Measurements from ENCODE around the gene MAGI1. TPM values are rescaled to one million over a fixed set of nuclear protein-coding genes. Genes with fewer than 3 reads are reported as not detected.

Gene MAGI1
- total RNA-seq, 1 donor from 2014 or later: 0.48 TPM

DNA sequence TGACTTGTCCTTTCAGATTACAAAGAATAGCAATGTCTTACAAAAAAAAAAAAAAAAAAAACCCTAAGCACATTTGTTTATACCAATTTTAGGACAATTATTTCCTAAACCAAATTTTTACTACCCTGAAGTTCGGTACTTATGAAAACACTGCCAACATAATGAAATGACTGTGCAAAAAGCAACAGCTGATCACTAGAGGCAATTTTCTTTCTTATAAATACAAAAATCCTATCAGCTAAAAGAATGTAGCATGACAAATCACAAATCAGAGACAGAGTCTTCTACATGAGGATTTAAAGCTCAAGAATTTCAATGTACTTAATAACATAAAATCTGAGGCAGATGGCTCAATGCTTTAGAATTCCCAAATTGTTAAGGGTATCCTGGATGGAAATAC, 191.8 kb downstream of the MAGI1 start:
- intact Hi-C loops (cut with micrococcal nuclease): no loop called here

DNA sequence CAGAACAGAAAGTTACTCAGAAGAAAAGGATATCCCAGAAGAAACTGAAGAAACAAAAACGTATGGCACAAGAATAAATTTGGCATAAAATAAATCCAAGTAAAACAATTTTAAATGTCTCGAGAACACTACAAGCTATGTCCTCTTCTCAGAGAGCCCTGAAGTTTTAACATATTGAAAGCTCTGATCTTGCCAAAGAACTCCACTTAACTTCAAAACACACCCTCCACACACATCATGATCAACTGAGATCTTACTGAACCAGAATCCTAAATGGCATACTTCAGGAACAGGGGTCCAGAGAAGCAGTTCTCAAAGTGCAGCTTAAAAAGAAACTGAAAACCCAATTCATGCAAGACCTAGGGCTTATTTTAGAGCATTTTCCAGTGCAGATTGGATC, 194.3 kb downstream of the MAGI1 start:
- intact Hi-C loops (cut with micrococcal nuclease): no loop called here

DNA sequence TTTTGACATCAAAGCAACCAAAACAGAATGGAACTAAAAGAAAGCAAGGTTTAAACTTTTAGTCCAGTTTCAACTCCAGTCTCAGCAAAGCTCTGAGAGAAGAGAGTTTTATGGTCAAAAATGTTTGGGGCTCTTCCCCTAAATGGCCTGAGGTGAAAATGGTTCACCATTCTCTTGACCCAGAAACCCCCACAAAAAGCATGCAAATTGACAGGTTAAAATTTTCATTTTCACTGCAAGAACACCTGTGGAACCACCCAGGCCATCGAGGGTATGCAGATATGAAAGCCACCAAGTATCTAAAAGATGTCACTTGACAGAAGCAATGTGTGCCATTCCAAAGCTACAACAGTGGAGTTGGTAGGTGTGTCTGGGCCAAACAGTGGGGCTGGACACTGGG, 195.0 kb downstream of the MAGI1 start:
- intact Hi-C loops (cut with micrococcal nuclease): no loop called here

DNA sequence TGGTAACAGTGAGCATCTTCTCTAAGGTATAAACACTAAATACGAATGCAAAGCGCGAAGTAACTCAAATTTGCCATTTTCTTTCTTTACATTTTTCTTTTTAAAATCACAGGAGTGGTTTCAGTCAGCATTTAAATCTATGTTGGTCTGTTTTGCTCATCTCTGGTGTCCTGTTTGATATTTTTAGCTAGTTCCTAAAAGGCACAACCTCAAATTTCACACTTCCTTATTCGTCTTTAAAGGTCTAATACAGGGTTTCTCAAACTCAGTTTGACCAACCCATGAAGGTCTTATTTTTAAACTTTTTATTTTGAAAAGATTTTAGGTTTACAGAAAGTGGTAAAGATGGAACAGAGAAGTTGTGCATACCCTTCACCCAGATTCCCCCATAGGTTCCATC, 201.1 kb downstream of the MAGI1 start:
- intact Hi-C loops (cut with micrococcal nuclease): no loop called here

DNA sequence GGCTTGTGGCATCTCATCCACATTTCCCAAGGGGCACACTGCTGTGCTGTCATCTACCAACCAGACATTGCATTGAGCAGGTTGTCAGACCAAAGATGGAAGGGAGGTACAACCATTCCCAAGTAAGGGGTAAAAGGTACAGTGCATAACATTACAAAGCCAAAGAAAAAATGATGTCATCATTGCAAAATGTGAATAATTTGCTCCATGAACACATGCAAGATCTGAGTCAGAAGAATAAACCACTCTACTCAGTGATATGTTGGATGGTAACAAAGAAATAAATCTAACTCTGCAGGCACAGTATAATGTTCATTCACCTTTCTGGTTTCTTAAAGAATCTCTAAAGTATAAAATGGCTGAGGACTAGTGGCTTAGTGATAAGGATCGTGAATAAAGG, 202.7 kb downstream of the MAGI1 start:
- intact Hi-C loops (cut with micrococcal nuclease): no loop called here

DNA sequence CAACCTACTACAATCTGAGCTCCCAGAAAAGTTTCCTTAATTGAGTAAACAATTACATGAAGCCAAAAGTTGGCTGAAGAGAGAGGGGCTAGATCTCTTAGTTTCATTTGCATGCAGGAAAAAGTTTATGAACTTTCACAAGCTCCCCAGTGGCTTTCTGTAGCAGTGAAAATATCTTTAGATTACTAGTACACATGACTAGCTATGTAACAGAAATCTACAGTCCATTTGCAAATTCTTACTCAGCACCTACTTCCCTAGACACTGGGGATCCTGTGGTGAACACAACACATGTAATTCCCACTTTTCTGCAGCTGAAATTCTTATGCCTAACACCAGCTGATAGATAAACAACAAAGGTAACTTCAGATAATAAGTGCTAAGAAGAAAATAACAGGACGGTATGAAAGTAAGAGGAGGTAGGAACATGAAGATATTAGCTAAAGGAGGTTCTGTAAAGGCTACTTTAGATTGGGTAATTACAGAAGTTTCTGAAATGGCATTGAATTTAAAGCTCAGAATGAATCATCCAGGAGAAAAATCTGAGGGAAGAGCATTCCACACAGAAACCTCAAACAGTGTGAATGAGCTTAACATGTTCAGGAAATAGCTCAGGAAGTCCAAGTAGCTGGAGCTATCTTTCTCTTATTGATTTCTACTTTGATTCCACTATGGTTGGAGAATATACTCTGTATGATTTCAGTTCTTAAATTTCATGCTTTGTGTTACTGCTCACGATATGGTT, 204.8 kb downstream of the MAGI1 start:
- intact Hi-C loops (cut with micrococcal nuclease): no loop called here

DNA sequence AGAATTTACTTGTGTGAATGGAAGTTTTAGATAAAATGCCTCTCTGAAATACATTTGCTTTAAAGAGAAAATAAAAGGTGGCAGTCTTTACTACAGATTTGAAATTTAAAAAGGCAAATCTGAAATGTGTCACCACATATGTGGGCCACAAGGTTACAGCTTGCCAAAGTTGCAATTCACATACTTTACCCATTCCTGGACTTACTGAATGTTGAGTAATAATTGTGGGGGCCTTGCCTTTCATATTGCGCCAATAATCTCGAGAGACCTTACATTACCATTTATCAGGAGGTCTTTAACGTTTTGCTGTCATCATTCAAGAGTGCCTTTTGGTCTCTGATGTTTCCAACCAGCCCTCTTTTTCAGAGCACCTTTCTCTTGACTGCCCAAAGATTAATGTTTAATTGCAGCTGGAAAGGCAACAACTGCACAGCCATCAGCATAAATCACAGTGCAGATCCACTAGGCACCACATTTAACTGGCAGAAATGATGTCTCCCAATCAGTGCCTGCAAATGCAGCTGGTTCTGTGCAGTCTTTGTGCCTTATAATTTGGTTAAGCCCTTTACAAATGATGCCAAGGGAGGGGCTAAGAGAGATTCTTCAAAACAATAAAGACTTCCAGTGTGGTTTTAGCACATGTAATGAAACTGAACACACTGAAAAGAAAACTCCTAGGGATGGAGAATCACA, 206.8 kb downstream of the MAGI1 start:
- intact Hi-C loops (cut with micrococcal nuclease): no loop called here

DNA sequence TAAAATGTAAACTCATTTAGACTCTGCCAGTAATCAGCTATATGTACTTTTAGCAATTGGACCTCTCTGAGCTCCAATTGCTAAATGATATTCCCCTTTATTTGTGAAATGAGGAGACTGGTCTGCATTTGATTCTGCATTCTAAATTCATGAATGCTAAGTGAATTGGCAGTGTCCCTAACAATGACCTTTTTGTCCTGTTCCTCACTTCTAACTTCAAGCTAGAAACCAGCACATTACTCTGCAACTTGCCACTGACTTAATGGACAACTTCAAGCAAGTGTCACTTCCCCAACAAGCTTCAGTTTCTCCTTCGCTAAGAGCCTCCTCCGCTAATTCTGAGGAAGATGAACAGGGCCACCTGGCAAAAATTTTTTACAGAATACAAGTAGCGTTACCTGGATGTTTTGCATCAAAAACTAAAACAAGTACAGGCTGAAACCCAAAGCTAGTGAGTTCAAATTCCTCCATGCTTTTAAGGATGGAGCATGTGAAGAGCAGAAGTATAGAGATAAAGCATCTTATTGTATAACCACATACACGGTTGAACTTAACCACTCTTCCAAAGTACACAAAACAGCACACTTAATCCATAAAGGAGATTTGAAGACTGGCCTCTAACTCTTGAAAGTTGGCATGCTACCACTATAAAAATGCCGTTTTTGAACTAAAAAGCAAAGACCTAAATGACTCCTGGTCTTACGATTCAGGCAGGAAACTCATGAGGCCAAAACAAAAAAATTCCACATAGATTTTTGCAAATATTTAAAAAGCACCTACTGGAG, 207.6 kb downstream of the MAGI1 start:
- intact Hi-C loops (cut with micrococcal nuclease): no loop called here

DNA sequence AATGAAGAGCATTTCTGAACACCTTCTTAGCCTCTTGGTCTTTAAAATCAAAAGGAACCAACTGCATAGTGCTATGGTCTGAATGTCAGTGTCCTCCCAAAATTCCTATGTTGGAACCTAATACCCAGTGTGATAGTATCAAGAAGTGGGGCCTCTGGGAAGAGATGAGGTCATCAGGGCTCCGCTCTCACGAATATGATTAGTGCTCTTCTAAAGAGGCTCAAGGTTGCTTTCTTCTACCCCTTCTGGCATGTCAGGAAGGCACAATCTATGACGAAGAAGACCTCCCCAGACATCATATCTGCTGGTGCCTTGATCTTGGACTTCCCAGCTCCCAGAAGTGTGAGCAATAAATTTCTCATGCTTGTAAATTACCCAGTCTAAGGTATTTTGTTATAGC, 209.5 kb downstream of the MAGI1 start:
- intact Hi-C loops (cut with micrococcal nuclease): no loop called here

DNA sequence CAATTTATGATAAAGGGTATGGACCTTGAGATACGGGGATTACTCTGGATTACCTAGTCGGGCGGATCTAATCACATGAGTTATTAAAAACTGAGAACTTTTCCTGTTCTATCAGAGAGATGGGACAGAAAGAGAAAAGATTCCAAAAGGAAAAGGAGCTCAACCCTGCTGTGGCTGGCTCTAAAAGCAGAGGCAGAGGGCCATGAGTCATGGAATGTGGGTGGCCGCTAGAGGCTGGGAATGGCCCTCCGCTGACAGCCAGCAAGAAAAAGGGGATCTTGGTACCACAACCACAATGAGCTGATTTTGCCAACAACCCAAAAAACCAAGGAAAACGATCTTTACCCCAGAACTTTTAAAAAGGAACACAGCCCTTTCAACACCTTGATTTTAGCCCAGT, 210.0 kb downstream of the MAGI1 start:
- intact Hi-C loops (cut with micrococcal nuclease): no loop called here

DNA sequence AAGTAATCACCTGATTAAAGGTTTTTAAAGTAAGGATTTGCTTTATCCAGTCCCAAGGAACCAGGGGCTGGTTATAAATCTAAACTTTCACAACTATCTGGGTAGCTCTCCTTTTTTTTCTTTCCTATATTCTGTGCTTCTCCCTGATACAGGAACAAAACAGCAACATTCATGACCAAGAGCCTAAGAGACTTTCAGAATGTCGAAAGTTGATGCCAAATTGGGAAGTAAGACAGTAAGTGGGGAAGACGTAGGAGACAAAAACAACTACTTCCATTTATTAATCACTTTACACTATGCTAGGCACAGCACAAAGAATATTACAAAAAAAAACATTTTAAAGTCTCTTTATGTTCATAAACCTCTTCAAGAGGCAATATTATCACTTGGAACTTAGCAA, 211.6 kb downstream of the MAGI1 start:
- intact Hi-C loops (cut with micrococcal nuclease): no loop called here

DNA sequence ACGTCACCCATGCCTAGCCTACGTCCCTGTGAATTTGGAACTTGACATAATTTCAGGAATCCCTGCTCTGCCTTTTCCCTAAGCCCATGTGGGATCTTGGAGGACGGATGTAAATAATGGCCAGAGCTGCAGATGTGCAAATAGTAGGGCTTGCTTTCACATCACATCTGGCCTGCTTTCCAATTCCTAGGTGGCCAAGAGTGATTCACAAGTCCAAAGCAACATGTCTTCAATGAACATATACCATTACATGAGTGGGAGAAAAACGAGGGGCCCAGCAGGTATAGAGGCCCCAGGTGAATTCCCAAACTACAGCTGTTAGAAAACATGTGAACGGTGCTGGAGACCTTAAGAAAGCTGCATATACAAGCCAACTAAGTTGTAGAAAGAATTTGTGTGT, 214.6 kb downstream of the MAGI1 start:
- intact Hi-C loops (cut with micrococcal nuclease): no loop called here

DNA sequence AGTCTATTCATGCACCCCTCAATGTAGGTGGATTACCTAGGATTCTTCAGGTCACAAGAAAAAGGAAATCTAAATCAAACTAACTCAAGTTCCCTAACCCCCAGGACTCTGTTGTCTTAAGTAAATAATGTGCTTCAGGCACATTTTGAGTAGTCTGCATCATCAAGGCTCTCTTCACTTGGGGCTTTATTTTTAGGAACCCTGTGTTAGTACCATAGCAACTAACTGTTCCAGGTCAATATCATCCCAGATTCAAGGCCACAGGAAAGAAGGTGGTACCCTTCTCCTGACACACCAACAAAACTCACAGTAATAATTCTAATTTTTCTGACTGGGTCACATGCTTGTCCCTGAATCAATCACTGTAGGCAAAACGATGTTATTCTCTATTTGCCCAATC, 218.1 kb downstream of the MAGI1 start:
- intact Hi-C loops (cut with micrococcal nuclease): no loop called here

DNA sequence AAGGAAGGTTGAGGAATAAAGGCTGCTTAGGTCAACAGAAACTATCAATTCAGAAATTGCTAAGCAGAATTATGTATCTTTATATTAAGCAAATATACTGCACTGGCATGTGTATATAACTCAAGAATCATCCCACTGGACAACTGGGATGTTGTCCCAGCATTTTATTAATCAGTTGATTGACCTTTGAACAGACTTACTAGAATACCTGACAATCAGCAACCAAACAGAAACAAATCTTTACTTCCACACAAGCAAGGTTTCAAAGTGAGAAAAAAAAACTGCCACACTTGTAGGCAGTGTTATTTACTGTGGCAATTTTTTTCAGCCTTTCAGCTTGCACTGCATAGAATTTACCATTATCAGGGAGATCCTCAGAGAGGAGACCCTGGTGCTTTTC, 218.8 kb downstream of the MAGI1 start:
- intact Hi-C loops (cut with micrococcal nuclease): no loop called here

DNA sequence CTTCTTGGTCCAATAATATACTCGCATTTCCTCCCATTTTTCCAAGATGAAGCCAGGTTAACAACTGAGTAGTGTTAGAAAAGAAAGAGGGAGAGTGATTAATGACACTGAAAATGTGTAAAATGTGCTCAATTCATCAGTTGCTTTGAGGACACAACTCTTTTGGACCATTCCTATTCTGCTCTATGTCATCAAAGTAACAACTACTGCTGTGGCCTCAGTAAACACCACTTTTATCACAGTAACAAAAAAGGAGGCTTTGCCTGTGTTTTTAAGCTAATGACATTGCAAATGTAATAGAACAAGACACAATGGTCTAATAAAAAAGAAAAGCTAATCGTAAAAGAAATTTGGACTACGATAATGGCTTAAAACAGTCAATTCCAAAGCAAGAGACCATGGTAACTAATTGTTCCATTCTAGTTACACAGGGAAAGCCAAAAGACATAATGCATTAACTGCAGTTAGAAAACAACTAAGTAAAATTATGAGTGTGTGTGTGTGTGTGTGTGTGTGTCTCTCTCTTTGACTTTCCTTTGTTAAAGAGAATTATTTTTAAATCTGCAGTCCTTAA, 221.1 kb downstream of the MAGI1 start:
- intact Hi-C loops (cut with micrococcal nuclease): no loop called here

DNA sequence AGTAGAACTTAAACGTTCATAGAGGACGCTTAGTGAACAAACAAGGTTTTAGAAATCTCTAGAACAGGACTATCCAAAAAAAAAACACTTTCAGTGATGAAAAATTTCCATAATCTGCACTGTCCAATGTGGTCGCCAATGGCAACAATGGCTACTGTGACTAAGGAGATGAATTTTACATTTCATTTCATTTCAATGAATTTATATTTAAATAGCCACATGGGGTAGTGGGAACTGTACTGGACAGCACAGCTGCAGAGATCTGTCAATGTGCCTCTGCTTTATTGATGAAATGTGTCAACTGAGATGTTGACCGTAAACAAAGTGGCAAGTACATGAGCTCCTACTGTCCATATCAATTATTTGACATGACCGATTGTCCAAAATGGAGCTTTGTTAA, 222.5 kb downstream of the MAGI1 start:
- intact Hi-C loops (cut with micrococcal nuclease): no loop called here

DNA sequence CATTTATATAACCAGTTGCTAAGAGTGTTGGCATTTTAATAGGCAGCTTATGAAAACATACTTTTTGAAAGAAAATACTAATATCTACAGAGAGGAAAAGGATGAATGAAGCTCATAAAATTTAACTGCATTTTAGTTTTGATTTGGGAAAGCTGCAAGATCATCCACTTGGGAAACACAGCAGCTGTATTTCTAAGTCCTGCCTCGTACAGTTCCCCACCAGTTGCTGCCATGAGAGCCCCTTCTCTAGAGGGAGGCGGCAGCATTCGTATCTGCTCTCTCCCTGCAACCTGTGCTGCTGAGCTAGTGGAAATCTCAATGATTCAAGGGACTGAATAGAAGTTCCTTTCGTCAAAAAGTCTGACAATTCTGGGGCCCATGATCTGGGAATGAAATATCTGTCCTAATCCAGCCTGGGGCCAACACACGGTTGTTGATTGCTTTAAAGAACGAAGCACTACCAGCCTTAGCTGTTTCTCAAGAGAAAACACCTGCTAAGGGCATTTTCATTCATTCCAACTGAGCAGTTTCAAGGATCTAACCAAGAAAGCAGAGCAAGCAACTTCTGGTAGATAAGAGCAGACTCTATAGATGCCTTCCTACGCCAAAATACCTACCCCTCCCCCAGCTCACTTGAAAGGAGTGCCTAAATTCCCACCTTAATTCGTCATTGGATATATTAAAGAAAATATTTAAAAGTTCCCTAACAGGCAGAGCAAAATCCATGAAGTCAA, 223.7 kb downstream of the MAGI1 start:
- intact Hi-C loops (cut with micrococcal nuclease): no loop called here

DNA sequence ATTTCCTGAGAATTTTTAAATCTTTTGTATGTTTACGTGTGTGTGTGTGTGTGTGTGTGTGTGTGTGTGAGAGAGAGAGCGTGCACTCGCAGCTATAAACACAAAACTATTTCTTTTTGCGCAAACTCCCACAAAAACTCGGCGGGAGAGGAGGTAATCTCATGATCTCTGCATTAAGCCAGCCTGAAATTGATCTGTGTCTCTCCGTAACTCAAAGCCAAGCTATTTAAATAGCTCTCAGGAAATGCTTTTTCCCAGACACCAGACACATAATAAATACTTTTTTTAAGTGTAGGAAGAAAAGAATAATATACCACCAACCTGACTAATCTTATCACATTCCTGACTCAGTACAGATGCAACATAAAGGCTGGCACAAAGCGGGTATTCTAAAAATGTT, 226.8 kb downstream of the MAGI1 start:
- intact Hi-C loops (cut with micrococcal nuclease): no loop called here

DNA sequence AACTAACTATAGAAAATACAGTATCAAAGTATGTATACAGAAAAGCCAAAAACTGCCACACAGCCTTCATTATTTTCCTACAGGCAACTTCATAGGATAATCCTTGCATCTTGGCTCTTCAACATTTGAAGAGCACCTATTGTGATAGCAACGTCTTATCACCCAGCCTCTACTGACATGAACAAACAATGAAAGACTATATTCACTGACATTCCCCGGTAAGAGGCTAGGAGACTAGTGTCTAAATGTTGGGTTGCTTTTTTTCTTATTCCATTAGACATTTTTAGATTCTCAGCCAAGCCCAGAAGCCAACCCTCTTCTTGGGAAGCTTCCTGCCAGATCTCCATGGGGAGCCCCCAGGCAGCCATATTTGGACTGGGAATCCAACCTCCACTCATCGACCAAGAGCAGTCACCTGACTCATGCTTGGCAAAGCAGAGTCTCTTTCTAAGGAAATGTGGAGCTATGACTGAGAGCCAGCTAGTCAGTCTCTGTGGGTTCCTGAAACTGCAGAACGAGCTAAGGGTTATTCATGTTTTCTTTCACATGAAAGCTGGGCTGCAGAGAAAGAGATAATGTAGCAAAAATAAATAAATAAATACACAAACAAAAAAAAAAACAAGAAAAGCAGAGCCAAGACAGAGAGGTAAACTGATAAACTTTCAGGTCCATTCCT, 227.5 kb downstream of the MAGI1 start:
- intact Hi-C loops (cut with micrococcal nuclease): no loop called here

DNA sequence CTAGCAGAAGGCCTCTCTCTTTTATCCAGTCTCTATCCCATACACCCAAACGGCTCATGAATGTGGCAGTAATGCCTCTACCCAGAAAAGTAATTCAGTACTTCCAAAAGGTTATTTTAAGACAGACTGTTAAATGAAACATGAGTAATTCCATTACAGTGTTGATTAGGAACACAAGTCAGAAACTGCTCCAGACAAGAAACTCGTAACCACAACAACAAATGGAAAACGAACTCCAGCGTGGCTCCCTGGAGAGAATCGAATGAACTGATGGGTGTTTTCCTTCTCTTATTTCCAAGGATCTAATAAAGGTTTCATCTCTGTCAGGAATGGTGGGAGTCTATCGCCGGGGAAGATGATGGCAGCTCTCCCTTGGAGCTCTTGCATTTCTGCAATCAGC, 228.4 kb downstream of the MAGI1 start:
- intact Hi-C loops (cut with micrococcal nuclease): no loop called here

DNA sequence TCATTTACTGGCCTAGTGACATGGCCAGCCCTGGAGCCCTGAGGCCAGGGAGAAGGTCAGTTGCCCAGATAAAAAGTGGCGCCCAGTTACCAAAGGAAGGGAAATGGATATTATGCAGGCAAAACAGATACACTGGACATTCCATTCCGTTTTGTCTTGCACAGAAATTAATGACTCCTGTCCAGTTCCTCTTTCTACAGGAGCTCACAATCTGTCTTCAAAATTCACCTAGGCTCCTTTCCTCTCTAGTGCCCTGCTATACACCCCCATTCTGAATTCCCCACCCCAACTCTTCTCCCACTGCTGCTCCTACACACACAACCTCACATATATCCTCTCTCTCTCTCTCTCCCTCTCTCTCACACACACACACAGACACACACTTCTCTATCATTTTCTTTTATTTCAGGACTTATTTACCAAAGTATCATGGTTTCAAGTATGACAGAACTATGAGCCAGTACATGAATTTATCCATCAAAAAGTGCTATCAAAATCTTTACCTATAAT, 229.0 kb downstream of the MAGI1 start:
- intact Hi-C loops (cut with micrococcal nuclease): no loop called here

Measured in T-helper 2 cell treated with Interferon-gamma antibody and Interleukin-4, amounts not matched to agents 100 ng/mL and 5 ng/mL, for 36 hours (primary cell).